Transverse colon (tissue), 3 donors: ENCODE measurements around the gene TPT1.

ENCODE experiments used
- POLR2A ChIP-seq: fragments of 450-650 bp; IDR thresholded peaks from one replicate; pipeline ENCODE4 v1.6.1; 2016; ENCODE audit warnings: antibody characterized with exemption, mild to moderate bottlenecking, moderate library complexity
- TF ChIP-seq, protein P1 (sequence below), 5 experiments: fragments of 200-600 bp in 3 of 5; fragments of 450-650 bp in 2 of 5; sonication (generic) in 3 of 5; IDR thresholded peaks; 1 replicate in 2 of 5; 2 replicates in 3 of 5; pipeline ENCODE4 v1.5.1; 2016 to 2017; ENCODE audit warnings: antibody characterized with exemption in 5 of 5, inconsistent platforms in 3 of 5, mild to moderate bottlenecking in 2 of 5, moderate library complexity in 1 of 5

- TF ChIP-seq, protein P1, sequence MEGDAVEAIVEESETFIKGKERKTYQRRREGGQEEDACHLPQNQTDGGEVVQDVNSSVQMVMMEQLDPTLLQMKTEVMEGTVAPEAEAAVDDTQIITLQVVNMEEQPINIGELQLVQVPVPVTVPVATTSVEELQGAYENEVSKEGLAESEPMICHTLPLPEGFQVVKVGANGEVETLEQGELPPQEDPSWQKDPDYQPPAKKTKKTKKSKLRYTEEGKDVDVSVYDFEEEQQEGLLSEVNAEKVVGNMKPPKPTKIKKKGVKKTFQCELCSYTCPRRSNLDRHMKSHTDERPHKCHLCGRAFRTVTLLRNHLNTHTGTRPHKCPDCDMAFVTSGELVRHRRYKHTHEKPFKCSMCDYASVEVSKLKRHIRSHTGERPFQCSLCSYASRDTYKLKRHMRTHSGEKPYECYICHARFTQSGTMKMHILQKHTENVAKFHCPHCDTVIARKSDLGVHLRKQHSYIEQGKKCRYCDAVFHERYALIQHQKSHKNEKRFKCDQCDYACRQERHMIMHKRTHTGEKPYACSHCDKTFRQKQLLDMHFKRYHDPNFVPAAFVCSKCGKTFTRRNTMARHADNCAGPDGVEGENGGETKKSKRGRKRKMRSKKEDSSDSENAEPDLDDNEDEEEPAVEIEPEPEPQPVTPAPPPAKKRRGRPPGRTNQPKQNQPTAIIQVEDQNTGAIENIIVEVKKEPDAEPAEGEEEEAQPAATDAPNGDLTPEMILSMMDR (IDR thresholded peaks at IDR 0.05): no peak
- no peak for TF ChIP-seq POLR2A
Observed at GRCh38 chr13:45289936-45290563, 50.9 kb downstream of the TPT1 start.
